GM12874 (cell line): ENCODE measurements around the gene TTLL12.

Experiments
- TF ChIP-seq, protein P1 (sequence below): IDR thresholded peaks from 2 replicates; pipeline ENCODE4 v1.5.1; 2011; ENCODE audit warnings: low read depth, mild to moderate bottlenecking, control low read depth, low read length, moderate library complexity; ENCODE audit not compliant: insufficient read depth

TTLL12 gene

DNA sequence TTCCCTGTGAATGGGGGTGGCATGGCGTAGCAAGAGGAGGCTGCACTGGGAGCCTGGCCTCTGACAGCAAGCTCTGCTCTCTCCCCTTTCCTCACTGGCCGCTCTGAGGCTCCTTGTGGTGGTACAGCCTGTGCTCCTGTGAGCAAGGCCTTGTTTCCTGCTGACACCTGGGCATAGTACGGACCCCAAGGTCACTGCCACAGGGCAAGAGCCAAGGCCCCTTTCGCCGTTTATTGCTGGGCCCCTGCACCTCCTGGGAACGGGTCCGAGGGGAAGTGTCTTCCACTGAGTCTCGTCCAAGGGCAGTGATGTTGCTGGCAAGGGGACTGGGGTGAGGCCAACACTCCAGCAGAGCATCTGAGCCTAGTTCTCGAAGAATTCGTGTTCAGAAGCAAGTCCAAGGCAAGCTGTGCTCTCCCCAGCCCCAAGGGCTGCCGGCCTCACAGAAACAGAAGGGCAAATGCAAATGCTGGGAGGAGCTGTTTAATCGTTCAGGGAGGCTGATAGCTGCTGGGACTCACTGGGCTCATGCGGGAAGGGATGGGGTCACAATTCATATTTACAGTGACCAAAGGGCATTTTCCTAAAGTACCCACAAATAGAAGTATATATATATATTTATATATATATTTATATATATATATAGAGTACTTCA lies 15.9 kb upstream of the TTLL12 start:
- TF ChIP-seq, protein P1, sequence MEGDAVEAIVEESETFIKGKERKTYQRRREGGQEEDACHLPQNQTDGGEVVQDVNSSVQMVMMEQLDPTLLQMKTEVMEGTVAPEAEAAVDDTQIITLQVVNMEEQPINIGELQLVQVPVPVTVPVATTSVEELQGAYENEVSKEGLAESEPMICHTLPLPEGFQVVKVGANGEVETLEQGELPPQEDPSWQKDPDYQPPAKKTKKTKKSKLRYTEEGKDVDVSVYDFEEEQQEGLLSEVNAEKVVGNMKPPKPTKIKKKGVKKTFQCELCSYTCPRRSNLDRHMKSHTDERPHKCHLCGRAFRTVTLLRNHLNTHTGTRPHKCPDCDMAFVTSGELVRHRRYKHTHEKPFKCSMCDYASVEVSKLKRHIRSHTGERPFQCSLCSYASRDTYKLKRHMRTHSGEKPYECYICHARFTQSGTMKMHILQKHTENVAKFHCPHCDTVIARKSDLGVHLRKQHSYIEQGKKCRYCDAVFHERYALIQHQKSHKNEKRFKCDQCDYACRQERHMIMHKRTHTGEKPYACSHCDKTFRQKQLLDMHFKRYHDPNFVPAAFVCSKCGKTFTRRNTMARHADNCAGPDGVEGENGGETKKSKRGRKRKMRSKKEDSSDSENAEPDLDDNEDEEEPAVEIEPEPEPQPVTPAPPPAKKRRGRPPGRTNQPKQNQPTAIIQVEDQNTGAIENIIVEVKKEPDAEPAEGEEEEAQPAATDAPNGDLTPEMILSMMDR, result no peak

DNA sequence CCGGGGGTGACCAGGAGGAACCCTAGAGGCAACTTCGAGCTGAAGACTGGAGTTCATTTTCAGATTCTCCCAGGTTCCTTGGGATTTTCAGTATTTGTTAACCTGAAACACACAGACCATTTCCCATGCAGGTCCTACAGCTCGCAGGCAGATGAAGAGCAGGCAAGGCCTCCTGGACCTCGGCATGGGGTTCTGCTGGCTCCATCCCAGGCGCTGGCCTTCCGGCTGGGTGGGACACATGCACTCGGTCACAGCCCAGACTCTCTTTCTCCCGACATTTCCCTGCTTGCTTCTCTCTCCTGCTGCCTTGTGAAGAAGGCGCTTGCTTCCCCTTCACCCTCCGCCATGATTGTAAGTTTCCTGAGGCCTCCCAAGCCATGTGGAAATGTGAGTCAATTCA lies 15.4 kb upstream of the TTLL12 start:
- TF ChIP-seq, protein P1, result no peak

DNA sequence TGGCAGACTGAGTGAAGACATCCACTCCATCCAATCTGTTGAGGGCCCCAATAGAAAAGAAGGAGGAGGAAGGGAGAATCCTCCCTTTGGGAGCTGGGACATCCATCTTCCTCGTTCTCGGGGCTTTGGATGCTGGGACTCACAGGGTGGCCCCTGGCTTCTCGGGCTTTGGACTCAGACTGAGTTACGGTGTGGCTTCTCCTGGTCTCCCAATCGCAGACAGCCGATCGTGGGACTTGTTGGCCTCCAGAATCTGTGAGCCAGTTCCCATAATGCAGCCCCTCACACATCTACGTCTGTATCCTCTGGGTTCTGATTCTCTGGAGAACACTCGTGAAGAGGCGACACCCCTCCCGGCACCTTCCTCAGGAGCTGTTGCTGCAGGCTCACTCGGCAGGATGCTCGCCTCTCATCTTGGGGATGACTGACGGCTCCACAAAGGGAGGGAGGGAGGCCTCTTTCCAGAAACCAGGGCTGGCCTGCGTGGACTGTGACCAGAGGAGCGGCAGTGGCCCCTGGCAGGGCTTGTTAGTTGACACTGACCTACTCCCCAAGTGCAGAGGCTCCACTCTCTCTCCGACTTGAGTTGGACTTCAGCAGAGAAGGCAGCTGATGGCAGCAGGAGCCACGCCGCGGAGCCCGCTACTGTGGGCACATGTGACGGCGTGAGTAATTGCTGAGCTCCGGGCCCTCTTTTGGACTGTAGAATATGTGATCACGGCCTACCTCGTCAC lies 14.7 kb upstream of the TTLL12 start:
- TF ChIP-seq, protein P1, result no peak

DNA sequence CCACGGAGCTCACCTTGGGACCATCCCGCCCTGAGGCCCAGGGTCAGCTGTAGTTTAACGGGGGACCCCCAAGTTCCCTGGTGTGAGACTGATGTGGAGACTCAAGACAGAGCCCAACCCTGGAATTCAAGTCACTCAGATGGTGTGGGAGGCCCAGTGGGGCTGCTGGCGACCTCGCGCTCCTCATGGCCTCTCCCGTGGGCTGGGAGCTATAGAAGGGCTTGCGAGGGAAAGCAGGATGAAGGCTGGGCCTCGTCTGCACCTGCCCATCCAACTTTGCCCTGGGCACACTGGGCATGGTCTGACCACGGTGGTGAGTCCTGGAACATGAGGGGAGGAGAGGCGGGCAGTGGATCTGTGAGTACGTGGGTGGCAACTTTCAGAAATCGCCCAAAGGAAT lies 13.6 kb upstream of the TTLL12 start:
- TF ChIP-seq, protein P1, result no peak

DNA sequence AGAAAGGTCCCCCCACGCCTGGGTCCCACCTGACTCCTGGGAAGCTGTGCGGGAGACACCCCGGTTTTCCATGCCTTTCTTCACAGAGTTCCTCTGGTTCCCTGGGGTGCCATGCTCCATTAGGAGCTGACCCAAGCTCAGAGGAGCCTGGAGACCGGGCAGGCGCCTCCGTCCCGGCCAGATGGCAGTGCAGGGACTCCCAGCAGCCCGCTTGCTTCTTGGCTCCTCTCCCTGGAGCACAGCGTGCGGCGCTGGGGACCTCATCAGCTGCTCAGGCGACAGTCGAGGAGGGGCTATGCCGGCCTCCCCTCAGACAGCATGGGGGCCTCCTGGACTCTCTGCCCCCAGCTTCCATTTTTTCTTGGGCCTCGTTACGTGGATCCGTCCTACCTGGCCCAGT lies 13.1 kb upstream of the TTLL12 start:
- TF ChIP-seq, protein P1, result no peak

DNA sequence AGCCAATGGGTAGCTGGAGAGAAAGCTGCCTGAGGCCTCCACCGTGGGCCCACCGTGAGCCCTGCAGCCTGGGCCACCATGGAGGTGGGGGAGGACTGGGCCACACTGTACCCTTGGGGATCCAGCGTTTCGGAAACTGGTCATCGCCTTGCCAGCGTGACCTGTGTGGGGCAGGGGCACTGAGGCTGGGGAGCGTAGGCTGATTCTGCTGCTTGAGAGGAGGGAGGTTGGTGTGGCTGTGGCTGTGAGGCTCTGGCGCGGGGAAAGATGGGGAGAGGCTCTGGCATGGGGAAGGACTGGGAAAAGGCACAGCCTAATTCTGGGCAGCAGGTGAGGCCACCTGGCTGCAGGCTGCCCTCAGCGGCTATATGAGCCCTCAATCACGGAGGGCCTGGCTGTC lies 12.6 kb upstream of the TTLL12 start:
- TF ChIP-seq, protein P1, result no peak

DNA sequence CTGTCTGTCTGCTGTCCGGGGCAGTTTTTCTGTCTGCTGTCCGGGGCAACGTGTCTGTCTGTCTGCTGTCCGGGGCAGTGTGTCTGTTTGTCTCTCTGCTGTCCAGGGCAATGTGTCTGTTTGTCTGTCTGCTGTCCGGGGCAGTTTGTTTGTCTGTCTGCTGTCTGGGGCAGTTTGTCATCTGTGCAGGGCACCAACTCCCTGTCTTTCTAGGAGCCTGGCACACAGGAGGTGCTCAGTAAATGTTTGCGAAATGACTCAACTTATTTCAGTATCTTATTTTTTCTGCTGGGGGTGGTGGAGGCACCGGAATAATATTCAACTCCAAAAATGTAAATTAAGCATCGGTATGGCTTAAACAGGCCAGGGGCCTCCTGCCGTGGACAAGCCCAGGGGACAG lies 12.0 kb upstream of the TTLL12 start:
- TF ChIP-seq, protein P1, result no peak
